Activated T-cell treated with anti-CD3 and anti-CD28 coated beads for 24 hours (primary cell): ENCODE results near the gene PRAC1.
"Not testable (repeated sequence)": the region's sequence is repeated elsewhere in the genome, so short reads cannot be mapped to it uniquely, and the experiment has no call there.

Source experiments
- DNase-seq: peaks from one replicate; pipeline ENCODE4 v3.0.0-alpha.2; 2020; ENCODE audit warnings: low read depth

PRAC1 gene

DNA sequence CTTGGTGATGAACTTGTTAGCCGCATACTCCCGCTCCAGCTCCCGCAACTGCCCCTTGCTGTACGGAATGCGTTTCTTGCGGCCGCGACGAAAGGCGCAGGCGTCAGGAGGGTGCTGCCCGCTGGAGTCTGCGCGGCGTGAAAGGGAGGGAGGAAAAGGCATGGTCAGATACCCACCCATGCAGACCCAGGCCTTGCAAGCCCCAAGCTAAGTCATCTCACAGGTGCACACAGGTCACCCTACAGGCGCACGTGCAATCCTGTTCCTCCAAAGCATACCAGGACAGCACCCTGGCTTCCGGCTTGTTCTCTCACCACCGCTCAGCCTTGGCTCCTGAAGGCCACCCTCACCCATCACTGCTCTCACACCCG lies 4.6 kb upstream of the PRAC1 start:
- DNase-seq, result no peak

GRCh38 chr17:48726114-48726915 lies 4.0 kb upstream of the PRAC1 start:
- DNase-seq, result no peak

DNA sequence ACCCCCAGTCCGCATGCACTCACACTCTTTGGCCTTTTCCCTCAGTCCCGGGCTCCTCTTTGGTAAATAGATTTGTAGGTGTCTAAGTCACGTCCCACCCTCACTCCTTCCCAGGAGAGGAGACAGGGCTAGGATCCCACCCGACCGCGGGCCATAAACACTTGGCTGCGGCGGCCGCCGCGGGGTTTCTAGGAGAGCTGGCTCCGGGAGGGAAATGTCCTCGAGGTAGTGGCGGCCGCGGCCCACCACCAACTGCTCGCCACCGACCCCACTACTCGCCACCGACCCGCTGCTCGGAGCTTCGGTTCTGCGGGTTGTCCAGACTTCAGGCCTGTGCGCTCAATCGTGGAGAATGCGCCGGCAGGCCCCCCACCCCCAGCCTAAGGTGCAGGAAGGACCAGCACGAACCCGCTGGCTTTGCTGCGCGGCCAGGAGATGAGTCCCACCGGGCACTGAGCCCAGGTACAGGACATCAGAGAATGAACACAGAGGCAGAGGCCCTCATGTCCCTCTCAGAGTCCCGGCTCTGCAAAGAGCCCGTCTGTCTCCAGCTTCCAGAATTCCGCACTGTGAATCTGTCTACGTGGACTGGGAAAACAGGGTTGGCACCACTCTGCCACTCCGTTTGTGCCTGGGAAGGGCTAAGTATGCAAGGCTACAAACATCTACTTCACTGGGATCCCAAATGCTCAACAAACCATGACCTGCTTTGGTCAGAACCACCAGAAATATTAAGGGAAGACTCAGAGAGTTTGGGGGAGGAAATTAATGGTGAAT lies 3.2 kb upstream of the PRAC1 start:
- no peak for DNase-seq

- DNase-seq, result no peak
Measured at GRCh38 chr17:48725004-48725287, 2.6 kb upstream of the PRAC1 start.

DNA sequence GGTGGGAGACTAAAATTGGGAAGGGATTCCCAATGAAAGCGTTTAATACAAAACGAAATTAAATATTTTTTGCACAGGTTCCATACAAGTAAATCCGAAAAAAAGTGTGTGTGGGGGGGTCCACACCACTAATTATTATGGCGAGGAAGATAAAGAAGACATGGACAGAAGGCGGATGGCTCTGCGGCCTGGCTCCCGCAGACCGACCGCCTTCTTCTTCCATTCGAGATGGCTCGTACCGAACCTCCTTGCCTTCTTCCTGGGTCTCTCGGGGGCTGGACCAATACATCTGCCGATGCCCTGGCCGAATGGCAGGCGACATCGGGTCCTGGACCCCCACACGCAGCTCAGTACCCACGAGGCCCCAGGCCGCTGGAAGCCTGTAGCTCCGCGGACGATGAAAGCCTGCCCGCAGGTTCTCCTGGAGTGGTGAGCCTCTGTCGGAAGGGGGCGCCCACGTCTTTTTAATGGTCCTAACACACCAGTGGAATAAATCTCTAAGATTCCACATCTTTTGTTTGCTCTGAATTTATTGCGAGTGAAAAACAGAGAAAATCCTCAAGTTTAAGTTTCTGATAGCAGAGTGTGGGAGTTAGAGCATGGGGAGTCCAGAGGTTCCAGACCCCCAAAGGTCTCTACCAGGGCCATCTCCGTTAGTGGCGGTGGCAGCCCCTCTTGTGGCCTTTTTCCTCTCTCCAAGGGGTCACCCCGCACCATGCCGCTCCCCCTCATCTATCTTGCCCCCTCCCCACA lies 2.1 kb upstream of the PRAC1 start:
- DNase-seq, result peak; percentile 65

DNA sequence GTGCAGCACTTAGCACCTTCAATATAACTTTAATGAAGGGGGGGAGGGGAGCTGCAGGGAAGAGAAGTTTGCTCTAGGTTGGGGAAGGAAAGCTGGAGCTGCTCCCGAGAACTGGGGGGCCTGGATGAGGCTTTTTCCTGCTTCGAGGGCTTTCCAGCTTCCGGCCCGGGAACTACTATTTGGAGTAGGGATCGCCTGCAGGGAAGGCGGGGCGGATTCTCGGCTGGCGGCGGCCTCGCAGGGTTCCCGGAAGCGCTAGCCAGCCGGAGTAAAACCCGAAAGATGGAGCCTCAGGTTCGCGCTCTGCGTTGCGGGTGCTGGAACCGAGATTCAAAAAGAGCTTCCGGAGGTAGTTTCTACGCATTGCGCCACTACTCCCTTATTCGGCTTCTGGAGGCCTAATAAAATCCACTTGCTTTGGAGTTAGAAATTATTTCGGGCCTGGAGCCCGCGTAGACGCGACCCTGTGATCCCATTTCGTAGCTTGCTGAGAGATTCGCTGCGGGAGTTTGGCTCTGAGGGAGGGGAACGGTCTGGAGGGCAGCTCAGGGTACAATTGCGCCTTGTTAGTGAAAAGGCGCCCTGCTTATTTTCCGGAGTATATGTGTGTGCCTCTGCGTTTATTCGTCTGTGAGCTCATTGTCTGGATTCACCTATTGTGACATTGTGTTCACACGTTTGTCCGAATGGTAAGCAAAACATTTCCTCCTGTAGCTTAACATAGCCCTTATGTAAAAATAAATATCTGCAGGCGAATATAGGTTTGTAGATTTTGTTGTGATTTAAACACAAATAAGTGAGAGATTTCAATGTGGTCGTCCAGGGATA lies 1.3 kb upstream of the PRAC1 start:
- DNase-seq, result no peak

DNA sequence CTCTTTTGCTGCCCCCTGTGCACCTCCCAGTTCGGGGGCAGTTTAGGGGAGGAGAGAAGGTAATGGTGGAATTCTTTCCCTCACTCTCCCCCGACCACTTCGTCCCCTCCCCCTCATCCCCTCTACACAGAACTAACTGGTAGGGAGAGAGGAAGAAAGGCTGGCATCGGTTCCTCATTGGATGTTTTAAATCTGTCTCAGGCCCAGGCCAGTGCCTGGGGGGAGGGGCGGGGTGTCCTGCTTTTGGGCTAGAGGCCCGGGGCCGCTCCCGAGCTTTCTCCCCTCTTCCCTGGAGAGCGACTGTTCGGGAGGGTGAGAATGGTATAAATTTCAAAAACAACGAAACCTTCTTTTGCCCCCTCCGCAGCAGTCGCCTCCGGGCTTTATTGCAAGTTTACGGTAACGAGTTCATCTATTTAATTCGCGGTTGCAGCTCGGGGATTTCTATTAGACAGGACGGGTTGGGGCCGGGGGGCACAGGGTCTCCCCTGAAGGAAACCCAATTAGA lies 651 bp upstream of the PRAC1 start, which contains the start of gene PRAC2:
TSS of gene PRAC2 (plus strand) at position 271 of the 508 bp plus-strand sequence. CDS start 1,226 bp downstream, outside the sequence.
- DNase-seq, result no peak

DNA sequence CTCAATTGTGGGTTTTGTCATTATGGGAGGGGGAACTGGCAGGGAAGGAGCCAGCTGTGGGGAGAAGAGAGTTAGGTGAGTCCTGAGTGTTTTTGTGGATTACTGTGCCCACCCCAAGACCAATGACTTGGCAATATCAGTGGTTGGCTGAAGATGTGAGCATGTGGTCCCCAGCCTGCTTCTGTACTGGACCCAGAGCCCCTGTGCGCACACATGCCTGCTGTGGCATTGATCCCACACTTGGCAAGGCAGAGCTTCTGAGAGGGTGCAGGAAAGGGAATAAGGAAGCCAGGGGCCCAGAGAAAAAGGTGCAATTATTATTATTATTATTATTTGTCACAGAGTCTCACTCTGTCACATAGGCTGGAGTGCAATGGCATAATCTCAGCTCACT lies 1.3 kb downstream of the PRAC1 start:
- no peak for DNase-seq

- DNase-seq, result no peak
Measured at GRCh38 chr17:48720266-48721008, 1.9 kb downstream of the PRAC1 start.

DNA sequence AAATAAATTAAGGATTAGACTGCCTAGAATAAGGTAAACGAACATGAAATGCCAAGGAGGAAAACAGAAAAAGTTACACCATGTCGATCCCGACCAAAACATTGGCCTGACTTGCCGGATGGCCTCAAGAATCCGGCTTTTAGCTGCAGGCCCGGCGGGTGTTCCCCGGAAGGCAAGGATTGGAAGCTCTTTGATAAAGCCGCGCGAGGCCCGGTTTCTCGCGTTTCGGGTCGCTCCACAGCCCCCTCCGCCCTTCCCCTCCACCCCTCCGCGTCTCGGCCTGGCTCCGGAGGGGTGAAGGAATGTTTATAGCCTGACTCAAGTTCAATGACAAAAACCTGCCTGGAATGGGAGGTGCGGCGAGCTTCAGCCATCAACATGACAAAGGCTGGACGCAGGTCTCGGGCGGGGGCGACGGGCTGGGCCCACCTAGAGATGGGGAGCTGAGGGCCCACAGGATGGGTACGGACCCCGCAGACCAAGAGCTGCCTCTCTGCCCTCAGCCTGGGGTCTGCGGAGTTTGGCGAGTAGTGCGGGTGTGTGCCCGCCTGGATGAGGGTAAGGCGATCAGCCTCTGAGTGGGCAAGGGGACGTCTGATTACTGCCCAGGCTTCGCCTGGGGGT lies 2.6 kb downstream of the PRAC1 start:
- no peak for DNase-seq

DNA sequence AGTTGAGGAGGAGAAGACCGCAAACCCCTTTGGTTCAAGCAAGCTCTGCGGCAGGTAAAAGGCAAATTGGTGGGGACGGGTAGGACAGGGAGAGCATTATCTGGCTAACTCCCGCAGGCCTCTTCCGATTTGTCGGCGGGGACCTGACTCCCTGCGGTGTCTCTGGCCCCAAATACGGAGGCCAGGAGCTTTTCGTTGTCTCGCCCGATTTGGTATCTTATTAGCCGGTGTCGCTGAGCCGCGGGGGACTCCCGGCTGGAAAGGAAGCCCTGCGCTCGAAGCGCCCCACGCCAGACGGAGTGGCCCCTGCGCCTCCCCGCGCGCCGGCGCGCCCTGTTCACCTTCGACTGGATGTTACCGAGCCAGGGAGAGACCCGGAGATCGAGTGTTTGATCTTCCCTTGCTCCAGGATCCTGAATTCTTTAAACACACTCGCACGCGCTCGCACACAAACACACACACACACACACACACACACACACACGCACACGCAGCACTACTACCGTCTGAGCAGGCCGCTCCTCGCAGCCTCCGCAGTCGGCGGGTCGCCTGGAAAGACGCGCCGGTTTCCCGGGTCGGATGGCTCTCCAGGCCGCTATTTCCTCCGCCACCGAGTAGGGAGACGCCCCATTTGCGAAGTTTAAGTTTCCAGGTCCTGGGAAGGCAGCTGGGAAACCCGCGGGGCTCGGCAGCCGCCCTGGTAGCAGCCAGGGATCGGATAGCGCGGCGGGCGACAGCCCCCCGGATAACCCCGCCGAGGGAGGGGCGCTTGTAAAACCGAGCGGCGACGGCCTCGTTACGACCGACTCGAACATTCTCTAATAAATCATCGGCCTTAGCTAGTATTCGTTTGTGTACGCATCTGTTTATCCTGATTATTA lies 3.3 kb downstream of the PRAC1 start:
- no peak for DNase-seq

- DNase-seq, result no peak
Measured at GRCh38 chr17:48718227-48718760, 4.0 kb downstream of the PRAC1 start.

DNA sequence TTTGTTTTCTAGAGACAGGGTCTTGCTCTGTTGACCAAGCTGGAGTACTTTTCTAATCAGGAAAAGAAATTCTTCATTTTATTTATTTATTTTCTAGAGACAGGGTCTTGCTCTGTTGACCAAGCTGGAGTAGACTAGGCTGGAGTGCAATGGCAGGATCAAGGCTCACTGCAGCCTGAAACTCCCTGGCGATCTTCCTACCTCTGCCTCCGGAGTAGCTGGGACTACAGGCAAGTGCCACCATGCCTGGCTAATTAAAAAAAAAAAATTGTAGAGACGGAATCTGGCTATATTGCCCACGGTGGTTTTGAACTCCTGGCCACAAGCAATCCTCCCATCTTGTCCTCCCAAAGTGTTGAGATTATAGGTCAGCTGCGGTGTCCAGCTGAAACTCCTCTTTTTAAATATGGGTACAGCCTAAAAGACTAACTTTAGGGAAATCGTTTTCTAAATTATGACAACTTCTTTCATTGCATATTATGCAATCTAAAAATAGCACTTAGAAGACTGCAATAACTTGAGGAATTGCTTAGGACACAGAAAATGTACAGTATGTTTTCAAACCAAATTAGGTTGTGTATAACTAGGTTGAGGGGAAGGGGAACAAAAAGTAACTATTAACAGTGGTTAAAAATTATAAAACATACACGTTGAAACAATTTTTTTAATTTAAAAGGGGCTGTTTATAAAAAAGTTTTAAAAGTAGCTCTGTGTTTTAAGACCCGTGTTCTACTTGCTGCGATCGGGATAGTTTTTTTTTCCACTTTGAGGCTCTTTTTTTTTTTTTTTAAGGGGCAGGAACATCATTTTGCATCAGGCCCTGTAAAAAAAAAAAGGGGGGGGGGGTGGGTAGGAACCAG lies 4.7 kb downstream of the PRAC1 start:
- no peak for DNase-seq

DNA sequence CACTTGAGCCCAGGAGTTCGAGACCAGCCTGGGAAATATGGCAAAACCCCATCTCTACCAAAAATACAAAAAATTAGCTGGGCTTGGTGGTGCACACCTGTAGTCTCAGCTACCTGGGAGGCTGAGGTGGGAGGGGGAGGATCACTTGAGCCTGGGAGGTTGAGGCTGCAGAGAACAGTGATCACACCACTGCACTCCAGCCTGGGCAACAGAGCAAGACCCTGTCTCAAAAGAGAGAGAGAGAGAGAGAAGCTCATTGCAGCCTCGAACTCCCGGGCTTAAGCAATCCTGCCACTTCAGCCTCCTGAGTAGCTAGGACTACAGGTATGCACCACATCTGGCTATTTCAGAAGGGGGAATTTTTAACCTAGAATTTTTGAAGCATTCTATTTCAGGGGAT lies 5.8 kb downstream of the PRAC1 start:
- DNase-seq, result not testable (repeated sequence)

DNA sequence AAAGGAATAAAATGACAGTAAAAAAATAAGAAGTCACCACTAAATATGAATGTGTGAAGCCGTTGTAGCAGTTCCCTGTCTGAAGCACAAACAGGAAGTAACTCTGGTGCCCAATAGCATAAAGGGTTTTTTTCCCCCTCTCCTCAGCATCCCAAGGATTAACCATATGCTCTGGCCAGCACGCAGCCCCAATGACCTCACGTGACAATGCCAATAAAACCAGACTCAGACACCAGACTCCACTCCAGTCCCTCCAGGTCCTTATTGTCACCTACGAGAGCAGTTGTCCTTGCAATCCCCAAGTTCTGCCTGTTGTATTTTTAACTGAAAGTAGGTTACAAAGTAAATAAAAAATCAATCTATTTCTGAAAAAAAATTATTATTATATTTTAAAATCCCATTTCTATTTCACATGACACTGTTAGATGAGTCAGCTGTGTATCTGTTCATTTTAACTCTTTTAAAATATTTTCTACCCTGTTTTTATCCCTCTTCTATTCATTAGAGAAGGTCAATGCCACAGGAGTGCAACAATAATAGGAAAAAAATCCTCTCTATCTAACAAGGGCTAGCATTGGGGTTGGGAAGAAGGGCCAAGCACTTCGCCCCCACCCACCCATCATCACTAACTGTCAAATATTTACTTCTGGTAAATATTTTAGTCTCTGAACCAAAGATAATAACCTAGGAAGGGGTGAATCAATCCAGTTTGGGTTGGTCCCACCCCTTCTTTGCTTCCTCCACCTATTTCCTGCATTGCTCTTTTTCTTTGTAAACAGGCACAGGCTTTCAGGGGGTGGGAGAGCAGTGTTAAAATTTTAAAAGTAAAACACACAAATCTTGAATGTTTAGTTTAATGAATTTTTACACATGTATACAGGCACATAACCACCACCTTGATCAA lies 6.6 kb downstream of the PRAC1 start:
- no peak for DNase-seq

DNA sequence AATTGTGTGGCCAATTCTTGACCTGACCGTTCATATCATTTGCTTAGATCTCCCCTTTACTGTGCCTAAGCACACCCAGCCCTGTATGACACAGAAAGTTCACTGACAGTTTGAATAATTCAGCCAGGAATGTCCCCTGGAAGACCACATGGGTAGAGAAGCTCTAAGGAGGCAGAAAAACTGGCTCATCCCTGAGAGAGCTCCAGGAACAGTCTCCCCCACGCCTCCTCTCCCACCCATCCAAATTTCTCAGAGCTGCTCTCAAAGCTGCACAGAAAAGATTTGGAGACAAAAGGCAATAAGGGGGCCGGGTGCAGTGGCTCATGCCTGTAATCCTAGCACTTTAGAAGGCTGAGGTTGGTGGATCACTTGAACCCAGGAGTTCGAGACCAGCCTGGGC lies 11.2 kb downstream of the PRAC1 start:
- no peak for DNase-seq
